Panc1 (cell line): ENCODE results near the gene NMRAL1. TPM values are rescaled to one million over a fixed set of nuclear protein-coding genes. Genes with fewer than 3 reads are reported as not detected.

ENCODE experiments used
- ATAC-seq: fragments of 200-7000 bp; cut with Tn5 transposase; 2 replicates; pipeline ENCODE4 v1.9.1; 2020; ENCODE audit warnings: mild to moderate bottlenecking, moderate library complexity
- BruUV-seq: library from RNA; stranded (reverse); fragments of 400-500 nt; replicated peaks from 2 replicates; lab custom pipeline; 2021; lab: Mats Ljungman, UMichigan
- CTCF ChIA-PET: fragments of 300-600 bp; sonication (Branson Sonifier 250); formaldehyde crosslinking; loops from one replicate; lab custom pipeline; 2022; ENCODE audit warnings: antibody characterized with exemption; lab: Charles Lee
- POLR2A ChIA-PET: fragments of 300-600 bp; sonication (Branson Sonifier 250); formaldehyde crosslinking; loops from one replicate; lab custom pipeline; 2022; ENCODE audit warnings: antibody characterized with exemption; lab: Charles Lee
- DNase-seq: peaks from one replicate; pipeline ENCODE4 v3.0.0-alpha.2; 2010; ENCODE audit warnings: low read depth, low spot score
- H3K27ac ChIP-seq: 2 replicates; pipeline ENCODE4 v1.5.1; 2011; ENCODE audit warnings: mild to moderate bottlenecking, low read length, inconsistent platforms
- H3K27me3 ChIP-seq: fragments of 200-500 bp; sonication (Bioruptor generic); 2 replicates; pipeline ENCODE4 v1.6.0; 2014; ENCODE audit warnings: low read length, inconsistent platforms; ENCODE audit not compliant: control insufficient read depth, insufficient read depth
- H3K36me3 ChIP-seq: fragments of 200-500 bp; sonication (Bioruptor generic); 2 replicates; pipeline ENCODE4 v1.5.1; 2014; ENCODE audit warnings: inconsistent platforms, mild to moderate bottlenecking, low read length, moderate library complexity; ENCODE audit not compliant: control insufficient read depth, insufficient read depth
- H3K4me1 ChIP-seq: 2 replicates; pipeline ENCODE4 v1.5.1; 2011; ENCODE audit warnings: inconsistent platforms, mild to moderate bottlenecking, low read length, moderate library complexity; ENCODE audit not compliant: control insufficient read depth, insufficient read depth
- H3K4me3 ChIP-seq, 2 experiments: 2 replicates each; pipeline ENCODE4 v1.5.1; 2011 to 2012; ENCODE audit warnings: low read depth in 2 of 2, low read length in 2 of 2, mild to moderate bottlenecking in 2 of 2, inconsistent platforms in 1 of 2, moderate library complexity in 1 of 2
- H3K9me3 ChIP-seq: fragments of 200-500 bp; sonication (Bioruptor generic); 2 replicates; pipeline ENCODE4 v1.5.1; 2014; ENCODE audit warnings: low read depth, mild to moderate bottlenecking, inconsistent platforms, low read length, moderate library complexity; ENCODE audit not compliant: control insufficient read depth, insufficient read depth
- POLR2AphosphoS5 ChIP-seq: IDR thresholded peaks from 2 replicates; pipeline ENCODE4 v1.6.1; 2012; ENCODE audit warnings: mild to moderate bottlenecking, low read depth, low read length, moderate library complexity
- SIN3A ChIP-seq: IDR thresholded peaks from 2 replicates; pipeline ENCODE4 v1.6.1; 2012; ENCODE audit warnings: low read depth, mild to moderate bottlenecking, low read length, moderate library complexity, borderline replicate concordance; ENCODE audit not compliant: insufficient read depth
- TCF7L2 ChIP-seq: IDR thresholded peaks from 2 replicates; pipeline ENCODE4 v1.6.1; 2011; ENCODE audit warnings: mild to moderate bottlenecking, low read depth, low read length, inconsistent platforms
- in situ Hi-C: cut with HindIII; loops from 2 replicates; pipeline ENCODE4 v1.10.0; 2016; ENCODE audit warnings: low sequenced_read_pairs, low pct_unique_long_range_greater_than_20kb
- intact Hi-C: fragments of 100-400 bp; cut with micrococcal nuclease; formaldehyde crosslinking; loops from one replicate; pipeline ENCODE4 v1.10.0; 2022; ENCODE audit not compliant: unreplicated experiment
- total RNA-seq: library from RNA; stranded (reverse); gene quantifications from one replicate; pipeline ENCODE4 v1.2.1, GENCODE V29; 2021; ENCODE audit not compliant: unreplicated experiment
- TF ChIP-seq, protein P1 (sequence below), 2 experiments: IDR thresholded peaks; 2 replicates each; pipeline ENCODE4 v1.6.1; 2011 to 2012; ENCODE audit warnings: low read depth in 2 of 2, control low read depth in 1 of 2, low read length in 1 of 2, mild to moderate bottlenecking in 1 of 2, moderate library complexity in 1 of 2; ENCODE audit not compliant: insufficient read depth in 1 of 2
- TF ChIP-seq, protein P2 (sequence below): fragments of 450-650 bp; IDR thresholded peaks from 2 replicates; pipeline ENCODE4 v1.5.1; 2017; ENCODE audit warnings: mild to moderate bottlenecking

NMRAL1 gene
- total RNA-seq, 1 experiment from 2014 or later = 109 TPM

DNA sequence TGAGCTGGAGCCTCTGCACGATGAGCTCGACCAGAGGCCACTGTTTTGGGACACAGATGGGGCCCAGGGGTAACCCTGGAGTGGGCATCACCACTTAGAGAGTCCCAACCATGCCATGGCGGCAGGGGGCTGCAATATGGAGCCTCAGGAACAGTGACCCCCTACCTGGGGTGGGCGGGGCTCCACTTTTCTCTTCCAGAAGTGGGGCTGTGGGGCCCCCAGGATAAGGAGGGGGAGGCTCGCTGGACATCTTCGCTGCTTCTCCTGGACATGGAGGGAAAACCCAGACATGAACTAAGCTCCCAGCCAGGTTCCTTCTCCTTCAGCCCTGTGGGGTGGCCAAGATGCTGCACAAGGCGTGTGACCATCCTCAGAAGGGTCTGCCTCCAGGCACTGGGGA, 39.5 kb upstream of the NMRAL1 start:
- BruUV-seq = no TSS peak
- Histone ChIP-seq H3K4me1 (no peaks in the 10 kb centered on the region), H3K9me3 (no peaks in the 10 kb centered on the region), H3K4me3 (no peak overlapping the region), H3K36me3 (no peaks in the 10 kb centered on the region), H3K27me3 (no peaks in the 10 kb centered on the region), H3K27ac (no peak overlapping the region)
- TF ChIP-seq SIN3A = no peak
- in situ Hi-C loops (no loop called here), intact Hi-C loops (loop anchor here (5.0 kb wide), 1 partner anchor 33 kb away; no protein-coding TSS in a partner anchor)
- ChIA-PET POLR2A (no interaction called here), CTCF (interaction anchor here (0.8 kb wide), 1 partner anchor 35 kb away, joined by 3 read pairs; no protein-coding TSS in a partner anchor)
- DNase-seq (no peak), ATAC-seq (no peak)

DNA sequence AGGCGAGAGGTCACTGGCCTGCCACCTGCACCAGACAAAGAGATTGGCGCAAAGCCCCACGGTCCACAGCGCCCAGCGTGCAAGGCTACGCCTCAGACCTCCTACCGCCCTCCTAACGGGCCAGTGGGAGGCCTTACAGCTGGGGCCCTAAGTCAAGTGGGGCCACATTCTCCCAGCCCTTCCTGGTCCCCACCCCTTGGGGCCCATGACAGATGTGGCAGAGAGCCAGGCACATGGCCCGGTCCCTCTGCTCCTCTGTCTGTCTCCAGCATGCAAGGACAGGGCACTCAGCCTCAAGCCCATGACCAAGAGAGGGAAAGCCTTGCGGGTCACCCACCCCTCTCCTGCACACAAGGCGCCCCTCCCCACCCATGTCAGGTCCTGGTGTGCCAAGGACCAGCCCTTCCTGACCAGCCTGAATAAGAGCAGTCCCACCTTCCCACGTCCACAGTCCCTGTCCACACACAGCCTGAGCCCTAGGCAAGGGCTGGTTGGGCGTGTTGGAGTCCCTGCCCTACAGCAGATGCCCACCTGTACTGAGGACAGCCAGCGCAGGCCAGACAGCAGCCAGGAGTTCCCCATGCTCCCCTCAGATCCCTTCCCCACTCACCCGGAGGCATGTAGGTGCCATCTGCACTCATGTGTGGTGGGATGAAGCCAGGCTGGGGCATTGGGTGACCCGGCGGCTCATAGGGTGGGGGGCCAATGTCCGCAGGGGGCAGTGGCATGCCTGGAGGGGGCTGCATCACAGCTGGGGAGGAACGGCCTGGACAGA, 38.8 kb upstream of the NMRAL1 start:
- TF ChIP-seq SIN3A (no peak), TCF7L2 (no peak), POLR2AphosphoS5 (no peak)
- TF ChIP-seq, protein P1, sequence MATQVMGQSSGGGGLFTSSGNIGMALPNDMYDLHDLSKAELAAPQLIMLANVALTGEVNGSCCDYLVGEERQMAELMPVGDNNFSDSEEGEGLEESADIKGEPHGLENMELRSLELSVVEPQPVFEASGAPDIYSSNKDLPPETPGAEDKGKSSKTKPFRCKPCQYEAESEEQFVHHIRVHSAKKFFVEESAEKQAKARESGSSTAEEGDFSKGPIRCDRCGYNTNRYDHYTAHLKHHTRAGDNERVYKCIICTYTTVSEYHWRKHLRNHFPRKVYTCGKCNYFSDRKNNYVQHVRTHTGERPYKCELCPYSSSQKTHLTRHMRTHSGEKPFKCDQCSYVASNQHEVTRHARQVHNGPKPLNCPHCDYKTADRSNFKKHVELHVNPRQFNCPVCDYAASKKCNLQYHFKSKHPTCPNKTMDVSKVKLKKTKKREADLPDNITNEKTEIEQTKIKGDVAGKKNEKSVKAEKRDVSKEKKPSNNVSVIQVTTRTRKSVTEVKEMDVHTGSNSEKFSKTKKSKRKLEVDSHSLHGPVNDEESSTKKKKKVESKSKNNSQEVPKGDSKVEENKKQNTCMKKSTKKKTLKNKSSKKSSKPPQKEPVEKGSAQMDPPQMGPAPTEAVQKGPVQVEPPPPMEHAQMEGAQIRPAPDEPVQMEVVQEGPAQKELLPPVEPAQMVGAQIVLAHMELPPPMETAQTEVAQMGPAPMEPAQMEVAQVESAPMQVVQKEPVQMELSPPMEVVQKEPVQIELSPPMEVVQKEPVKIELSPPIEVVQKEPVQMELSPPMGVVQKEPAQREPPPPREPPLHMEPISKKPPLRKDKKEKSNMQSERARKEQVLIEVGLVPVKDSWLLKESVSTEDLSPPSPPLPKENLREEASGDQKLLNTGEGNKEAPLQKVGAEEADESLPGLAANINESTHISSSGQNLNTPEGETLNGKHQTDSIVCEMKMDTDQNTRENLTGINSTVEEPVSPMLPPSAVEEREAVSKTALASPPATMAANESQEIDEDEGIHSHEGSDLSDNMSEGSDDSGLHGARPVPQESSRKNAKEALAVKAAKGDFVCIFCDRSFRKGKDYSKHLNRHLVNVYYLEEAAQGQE (IDR thresholded peaks at IDR 0.05; ENCODE audit: insufficient read depth in 1 of 2, low read depth in 2 of 2, low read length in 1 of 2) = no peak
- TF ChIP-seq, protein P2, sequence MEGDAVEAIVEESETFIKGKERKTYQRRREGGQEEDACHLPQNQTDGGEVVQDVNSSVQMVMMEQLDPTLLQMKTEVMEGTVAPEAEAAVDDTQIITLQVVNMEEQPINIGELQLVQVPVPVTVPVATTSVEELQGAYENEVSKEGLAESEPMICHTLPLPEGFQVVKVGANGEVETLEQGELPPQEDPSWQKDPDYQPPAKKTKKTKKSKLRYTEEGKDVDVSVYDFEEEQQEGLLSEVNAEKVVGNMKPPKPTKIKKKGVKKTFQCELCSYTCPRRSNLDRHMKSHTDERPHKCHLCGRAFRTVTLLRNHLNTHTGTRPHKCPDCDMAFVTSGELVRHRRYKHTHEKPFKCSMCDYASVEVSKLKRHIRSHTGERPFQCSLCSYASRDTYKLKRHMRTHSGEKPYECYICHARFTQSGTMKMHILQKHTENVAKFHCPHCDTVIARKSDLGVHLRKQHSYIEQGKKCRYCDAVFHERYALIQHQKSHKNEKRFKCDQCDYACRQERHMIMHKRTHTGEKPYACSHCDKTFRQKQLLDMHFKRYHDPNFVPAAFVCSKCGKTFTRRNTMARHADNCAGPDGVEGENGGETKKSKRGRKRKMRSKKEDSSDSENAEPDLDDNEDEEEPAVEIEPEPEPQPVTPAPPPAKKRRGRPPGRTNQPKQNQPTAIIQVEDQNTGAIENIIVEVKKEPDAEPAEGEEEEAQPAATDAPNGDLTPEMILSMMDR = no peak
- in situ Hi-C loops = no loop called here
- no peaks in the 10 kb centered on the region for H3K27me3 ChIP-seq
- no TSS peak for BruUV-seq
- no peaks in the 10 kb centered on the region for H3K36me3 ChIP-seq
- DNase-seq = no peak
- H3K4me1 ChIP-seq = no peaks in the 10 kb centered on the region
- intact Hi-C loops = loop anchor here (5.0 kb wide), 1 partner anchor 34 kb away; no protein-coding TSS in a partner anchor
- no peak for ATAC-seq
- H3K9me3 ChIP-seq = no peaks in the 10 kb centered on the region
- ChIA-PET CTCF (no interaction called here), POLR2A (no interaction called here)
- no peak overlapping the region for H3K27ac ChIP-seq
- no peak overlapping the region for H3K4me3 ChIP-seq

DNA sequence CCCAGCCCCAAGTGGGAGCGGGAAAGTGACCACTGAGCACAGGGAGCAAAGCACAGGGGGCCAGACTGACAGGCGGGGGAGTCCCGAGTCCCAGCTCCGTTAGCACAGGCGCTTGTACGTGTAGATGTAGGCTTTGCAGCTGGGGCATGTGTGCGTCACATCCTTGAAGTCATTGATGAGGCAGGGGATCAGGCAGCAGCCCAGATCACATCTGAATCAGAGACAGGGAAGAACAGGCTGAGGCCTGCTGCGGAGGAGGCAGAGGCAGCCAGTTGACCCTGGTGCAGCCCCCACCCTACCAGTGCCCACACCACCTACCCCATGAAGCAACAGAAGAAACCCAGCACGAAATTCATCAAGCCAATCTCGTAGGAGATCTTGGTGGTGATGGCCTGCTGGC, 38.0 kb upstream of the NMRAL1 start:
- BruUV-seq = no TSS peak
- in situ Hi-C loops = no loop called here

More for the DNA sequence above, 38.0 kb upstream of the NMRAL1 start:
- ATAC-seq (no peak), DNase-seq (no peak)
- ChIA-PET CTCF (interaction anchor here (0.6 to 0.8 kb wide), 2 partner anchors 16 to 104 kb away, joined by 3 read pairs; no protein-coding TSS in a partner anchor), POLR2A (no interaction called here)
- TF ChIP-seq POLR2AphosphoS5 (no peak), TCF7L2 (no peak), SIN3A (no peak)
- TF ChIP-seq, protein P1 (IDR thresholded peaks at IDR 0.05; ENCODE audit: insufficient read depth in 1 of 2, low read depth in 2 of 2, low read length in 1 of 2) = no peak
- TF ChIP-seq, protein P2 = no peak
- Histone ChIP-seq H3K27ac (no peak overlapping the region), H3K4me3 (no peak overlapping the region), H3K4me1 (no peaks in the 10 kb centered on the region), H3K36me3 (no peaks in the 10 kb centered on the region; the same call in 1 of the 2 replicates), H3K27me3 (no peaks in the 10 kb centered on the region), H3K9me3 (no peaks in the 10 kb centered on the region)
- intact Hi-C loops = loop anchor here (5.0 kb wide), 1 partner anchor 35 kb away; no protein-coding TSS in a partner anchor
